Stimulated activated CD8-positive, alpha-beta memory T cell treated with anti-CD3 and anti-CD28 coated beads, Interleukin-7, amount 100 ng/mL, for 48 hours (primary cell): ENCODE results near the gene YPEL2.
"Not testable (repeated sequence)": the region's sequence is repeated elsewhere in the genome, so short reads cannot be mapped to it uniquely, and the experiment has no call there.

Source experiments
- DNase-seq, 2 donors: peaks; one replicate each; pipeline ENCODE4 v3.0.0-alpha.2; 2020; ENCODE audit warnings: low read depth in 1 of 2; ENCODE audit errors: extremely low read depth in 1 of 2

The YPEL2 gene

DNA sequence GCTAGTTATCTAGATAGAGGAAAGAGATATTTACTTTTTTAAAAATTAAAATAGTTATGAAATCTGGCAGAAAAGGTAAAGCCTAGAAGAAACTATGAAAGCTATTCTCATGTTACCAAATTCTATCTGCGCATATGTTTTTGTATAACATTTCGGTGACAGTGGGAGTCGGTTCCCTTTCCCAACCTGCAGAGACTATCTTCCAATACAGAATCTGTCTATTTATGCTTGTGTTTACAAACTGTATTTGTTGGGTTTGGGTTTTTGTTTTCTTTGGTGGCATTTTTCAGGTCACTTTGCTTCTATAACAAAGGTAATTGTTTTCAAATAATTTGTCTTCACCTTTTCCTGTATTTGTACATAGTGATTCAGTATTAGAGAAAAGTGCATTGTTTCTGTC lies 69.8 kb downstream of the YPEL2 start:
- no peak for DNase-seq

DNA sequence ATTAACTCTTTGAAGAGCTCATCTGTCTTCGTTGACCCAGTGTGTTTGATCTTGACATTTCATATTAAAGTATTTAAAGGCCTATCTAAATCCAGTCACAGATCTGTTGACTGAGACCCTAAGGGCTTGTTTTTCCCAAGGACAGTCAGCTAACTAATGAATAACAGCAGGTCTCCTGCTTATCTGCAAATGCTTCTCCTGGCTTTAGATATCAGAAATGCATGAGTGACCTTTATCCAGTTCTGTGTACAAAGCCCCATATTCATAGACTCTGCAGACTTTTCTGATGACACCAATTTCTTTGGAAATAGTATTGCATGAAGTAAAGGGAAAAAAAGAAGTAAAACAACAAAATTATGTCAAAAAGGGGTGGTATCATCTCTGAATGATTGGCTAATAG lies 70.3 kb downstream of the YPEL2 start:
- DNase-seq, result no peak

DNA sequence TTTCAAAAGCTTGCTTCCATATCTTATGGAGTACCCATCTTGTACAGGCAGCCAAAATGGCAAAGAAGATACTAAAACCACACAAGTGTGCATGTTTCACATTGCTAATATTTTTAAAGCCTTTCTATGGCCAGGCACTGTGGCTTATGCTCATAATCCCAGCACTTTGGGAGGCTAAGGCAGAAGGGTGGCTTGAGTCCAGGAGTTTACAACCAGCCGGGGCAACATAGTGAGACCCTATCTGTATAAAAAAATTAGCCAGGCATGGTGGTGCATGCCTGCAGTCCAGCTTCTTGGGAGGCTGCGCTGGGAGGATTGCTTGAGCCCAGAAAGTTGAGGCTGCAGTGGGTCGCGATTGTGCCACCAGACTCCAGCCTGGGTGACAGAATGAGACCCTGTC lies 71.3 kb downstream of the YPEL2 start:
- no peak for DNase-seq

DNA sequence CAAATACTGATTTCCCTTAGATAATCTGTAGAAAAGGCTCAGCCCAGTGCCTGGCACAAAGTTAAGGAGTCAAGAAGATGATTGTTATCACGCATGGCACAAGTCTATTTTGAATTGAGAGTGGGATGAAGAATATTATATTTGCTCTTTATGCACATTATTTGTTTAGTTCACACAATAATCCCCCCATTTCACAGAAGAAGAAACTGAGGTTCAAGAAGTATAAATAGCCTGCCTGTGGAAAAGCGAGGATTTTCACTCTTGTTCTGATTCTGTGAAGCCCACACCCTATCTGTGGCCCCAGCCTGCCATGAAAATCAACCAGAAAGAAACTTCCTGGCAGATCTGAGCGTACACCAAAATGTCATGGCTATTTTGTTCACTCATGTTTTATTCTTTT lies 73.0 kb downstream of the YPEL2 start:
- no peak for DNase-seq

DNA sequence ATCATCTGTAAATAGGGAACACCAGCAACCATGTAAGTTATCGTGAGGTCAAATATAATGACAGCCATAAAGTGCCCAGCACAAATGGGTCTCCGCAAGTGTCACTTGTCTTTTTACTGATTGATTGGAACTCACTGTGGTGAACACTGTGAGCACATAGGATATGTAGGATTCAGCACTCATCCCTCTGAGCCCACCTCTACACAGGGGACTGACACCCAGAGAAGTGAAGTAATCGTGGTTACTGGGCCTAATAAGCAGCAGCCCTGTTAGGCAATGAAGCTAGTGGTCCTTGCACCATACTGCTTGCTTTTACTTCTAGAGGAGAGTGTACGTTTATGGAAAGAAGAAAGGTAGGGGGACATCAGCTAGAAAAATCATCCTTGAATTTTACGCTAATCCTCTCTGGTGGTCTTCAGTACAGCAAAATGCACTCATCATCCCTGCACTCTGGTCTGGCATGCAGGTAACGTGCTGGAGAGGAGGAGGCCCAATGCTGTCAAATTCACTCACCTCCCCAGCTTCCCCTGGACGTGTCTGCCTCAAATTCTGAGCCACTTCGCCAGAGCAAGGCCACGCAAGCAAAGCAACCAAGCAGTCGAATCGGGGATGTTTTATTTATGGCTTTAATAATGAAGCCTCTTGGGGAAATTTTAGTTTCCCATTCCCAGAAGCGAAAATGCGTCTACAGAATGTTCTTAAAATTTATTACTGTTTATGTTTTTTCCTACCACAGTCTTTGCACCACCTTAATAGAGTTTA lies 74.7 kb downstream of the YPEL2 start:
- DNase-seq, result no peak

DNA sequence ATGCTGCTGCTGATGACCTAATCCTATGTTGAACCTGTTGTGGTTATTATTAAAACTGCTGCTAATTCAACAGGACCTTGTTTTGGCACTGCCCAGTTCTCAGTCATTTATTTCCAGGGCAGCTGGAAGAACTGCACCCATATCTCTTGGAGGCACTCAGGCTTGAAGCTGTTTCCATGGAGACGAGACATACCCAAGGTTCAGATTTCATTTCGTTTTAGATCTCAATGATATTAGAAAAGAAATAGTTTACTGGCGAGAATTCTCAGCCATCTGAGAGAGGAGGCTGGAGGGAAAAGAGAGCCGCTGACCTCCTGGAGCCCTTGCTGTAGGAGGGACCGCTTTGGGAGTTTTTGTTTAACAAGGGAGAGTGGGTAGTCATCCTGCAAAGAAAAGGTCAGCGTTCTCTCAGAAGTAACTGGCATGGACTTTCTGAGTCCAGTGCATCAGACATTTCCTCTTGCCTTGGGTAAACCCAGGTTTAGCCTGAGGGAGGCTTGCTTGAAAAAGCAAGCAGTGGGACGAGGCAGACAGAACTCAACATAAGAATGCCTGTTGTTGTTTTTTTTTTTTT lies 75.4 kb downstream of the YPEL2 start:
- DNase-seq, result no peak

DNA sequence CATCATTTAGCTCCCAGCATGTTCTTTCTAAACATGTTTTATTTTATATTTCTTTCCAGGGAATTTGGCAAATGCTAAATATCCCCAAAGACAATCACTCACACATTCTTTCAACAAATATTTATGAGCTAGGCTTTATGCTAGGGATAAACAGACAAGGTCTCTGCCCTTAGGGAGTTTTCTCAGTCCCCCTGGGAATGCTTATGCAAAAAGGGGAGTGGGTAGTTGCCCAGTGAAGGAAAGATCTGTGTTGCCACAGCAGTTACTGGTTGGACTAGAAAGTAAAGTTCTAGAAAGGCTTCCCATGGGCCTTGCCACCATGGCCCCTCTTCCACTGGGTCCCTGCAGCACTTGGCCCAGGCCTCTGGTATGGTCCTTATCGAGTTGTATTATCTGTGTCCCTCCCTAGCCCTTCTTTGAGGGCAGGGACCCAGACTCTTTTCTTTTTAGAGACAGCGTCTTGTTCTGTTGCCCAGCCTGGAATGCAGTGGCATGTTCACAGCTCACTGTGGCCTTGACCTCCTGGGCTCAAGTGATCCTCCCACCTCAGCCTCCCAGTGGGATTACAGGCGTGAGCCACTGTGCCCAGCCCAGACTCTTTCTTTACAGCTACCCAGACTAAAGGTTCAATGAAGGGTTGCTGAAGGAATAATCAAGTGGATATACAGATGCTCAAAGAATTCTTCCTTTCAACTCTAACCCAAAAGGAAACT lies 78.0 kb downstream of the YPEL2 start:
- DNase-seq, result no peak

DNA sequence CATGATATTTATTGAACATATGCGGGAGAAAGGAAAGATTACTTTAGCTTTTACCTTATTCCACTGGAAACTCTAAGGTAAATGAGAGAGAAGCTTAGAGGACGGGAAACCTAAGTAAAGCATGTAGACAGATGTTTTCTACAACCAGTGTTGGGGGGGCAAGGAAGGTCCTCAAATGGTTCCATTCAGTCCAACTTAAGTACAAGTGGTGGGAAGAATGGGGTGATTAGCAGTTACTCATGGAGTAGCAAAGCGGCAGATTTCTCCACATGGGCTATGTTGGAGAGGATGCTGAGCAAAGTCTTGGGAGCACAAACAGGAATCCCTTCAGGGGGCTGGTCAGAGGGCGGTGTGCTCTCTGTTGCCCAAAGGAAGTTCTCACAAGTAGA lies 78.6 kb downstream of the YPEL2 start:
- no peak for DNase-seq

DNA sequence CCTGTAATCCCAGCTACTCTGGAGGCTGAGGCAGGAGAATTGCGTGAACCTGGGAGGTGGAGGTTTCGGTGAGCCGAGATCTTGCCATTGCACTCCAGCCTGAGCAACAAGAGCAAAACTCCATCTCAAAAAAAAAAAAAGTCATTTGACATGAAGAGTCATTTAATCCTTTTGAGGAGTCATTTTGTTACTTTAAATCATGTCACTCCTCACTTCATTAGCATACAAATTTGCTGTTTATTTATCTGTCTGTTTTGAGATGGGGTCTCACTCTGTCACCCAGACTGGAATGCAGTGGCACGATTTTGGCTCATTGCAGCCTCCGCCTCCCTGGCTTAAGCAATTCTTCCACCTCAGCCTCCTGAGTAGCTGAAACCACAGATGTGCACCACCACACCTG lies 81.0 kb downstream of the YPEL2 start:
- DNase-seq, result not testable (repeated sequence)

DNA sequence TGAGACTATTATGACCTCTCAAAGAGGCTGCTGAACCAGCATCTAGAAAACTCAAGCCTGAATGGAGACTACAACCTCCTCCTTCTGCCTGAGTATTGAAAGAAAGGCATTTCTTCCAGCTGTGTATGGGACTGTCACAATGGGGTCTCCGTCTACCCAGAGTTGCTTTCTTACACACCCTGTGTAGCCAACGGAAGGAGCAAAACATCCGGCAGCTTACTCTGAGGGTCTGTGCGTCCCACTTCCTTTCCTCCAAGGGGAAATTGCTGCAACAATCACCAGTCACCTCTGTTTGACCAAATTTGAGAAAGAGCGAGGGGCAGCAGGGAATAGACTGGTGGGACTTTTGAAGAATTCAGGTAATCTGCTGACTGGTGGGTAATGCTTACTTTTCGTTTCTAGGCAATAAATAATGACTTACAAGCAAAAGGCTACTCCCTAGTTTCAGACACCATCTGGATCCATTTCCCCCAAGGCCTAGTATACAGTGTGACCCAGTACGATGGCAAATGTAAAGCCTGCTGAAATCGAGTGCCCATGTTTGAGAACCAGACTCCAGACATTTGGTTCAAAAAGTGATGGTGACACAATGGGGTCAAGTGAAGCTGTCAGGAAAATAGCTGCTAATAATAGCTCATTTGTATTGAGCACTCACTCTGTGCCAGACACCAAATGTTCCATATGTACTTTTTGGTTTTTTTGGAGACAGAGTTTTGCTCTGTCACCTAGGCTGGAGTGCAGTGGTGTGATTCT lies 81.7 kb downstream of the YPEL2 start:
- DNase-seq, result no peak

DNA sequence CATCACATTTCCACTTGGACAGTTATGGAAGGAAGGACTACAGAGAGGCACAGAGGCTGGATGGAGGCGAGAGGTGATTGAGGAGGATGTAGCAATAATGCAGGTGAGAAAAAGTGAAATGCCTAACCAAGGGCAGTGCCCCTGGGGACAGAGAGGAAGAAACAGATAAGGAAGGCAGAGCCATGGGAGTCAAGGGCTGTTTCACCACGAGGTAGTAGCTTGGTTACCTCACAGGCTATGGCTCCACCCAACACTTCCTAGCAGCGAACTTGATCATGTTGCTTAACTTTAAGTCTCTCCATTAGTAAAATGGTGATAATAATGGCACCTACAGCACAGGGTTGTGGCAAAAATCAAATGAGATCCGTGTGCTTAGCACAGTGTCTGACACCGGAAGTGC lies 83.9 kb downstream of the YPEL2 start:
- no peak for DNase-seq

DNA sequence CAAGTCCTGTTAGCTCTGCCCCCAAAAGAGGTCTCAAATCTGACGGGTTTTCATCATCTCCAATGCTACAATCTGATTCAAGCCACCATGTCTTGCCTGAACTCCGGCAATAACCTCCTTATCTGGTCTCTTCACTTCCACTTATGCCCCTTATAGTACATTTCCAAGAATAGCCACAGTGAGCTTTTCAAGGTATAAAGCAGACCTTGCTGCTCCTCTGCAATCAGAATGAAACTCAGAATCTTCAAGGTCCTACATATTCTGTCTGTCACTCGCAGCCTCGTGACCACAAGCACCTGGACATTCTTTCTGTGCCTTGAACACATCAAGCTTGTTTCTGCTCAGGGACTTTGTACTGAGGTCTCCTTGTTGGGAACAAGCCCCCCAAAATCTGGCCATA lies 84.7 kb downstream of the YPEL2 start:
- no peak for DNase-seq

DNA sequence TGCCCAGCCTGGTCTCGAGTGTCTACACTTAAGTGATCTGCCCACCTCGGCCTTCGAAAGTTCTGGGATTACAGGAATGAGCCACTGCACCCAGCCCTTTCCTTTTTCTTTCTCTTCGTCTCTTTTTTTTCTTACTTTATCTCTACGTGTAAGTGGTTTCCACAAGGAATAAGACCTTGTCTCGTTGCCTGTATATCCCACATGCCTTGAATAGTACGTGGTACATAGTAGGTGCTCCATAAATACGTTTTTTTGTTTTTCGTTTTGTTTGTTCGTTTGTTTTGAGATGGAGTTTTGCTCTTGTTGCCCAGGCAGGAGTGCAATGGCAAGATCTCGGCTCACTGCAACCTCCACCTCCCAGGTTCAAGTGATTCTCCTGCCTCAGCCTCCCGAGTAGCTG lies 86.0 kb downstream of the YPEL2 start:
- DNase-seq, result no peak

DNA sequence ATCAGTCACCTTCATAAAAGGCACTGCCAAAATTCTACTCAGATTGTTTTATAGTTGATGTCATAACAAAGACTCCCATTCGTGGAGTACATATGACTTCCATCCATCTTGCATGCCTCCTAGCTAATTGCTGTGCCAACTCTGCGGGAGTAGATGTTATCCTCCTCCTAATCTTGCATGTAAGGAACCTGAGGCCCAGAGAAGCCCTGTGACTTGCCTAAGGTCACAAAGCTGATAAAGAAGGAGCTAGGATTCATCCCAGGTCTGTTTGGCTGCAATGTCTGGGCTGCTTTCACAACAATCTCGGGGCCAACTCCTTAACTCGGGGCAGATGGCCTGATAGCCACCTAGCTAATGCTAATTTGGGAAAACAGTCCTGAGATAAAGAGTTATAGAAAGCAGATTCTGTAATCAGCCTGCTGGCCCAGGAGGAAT lies 87.3 kb downstream of the YPEL2 start:
- DNase-seq, result no peak

DNA sequence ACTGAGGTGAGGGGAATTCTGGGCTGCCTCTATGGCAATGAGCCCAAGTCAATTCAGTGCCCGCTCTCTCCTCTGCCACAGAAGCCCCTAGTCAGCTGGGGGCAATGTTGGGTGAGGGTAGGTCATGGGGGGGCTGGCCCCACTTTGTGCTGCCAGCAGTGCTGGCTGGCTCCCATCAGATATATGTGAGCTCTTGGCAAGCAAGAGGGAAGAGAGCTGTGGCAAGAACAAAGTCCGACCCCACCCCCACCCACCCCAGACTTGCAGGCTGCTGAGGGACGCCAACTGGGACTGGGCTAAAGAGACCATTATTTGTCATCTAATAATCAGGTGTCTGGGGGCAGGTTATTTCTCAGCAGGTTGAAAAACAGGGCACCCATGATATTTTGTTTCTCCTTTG lies 89.4 kb downstream of the YPEL2 start:
- DNase-seq, result no peak

DNA sequence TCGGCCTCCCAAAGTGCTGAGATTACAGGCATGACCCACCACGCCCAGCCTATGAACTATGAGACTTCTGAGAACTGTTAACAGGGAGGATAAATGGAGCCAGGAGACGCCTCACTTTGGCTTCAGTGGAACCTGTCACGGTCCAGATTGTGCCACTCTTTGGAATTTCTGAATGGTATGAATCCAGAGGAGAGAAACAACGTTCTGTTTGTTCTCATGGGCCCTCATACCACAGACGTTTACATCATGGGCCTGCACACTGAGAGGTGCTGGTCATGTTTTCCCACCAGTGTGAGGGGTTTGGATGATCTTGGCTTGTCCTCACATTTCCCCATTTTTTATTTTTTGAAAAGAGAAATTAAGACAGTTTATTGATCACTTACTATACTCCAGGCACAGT lies 90.3 kb downstream of the YPEL2 start:
- DNase-seq, result no peak

DNA sequence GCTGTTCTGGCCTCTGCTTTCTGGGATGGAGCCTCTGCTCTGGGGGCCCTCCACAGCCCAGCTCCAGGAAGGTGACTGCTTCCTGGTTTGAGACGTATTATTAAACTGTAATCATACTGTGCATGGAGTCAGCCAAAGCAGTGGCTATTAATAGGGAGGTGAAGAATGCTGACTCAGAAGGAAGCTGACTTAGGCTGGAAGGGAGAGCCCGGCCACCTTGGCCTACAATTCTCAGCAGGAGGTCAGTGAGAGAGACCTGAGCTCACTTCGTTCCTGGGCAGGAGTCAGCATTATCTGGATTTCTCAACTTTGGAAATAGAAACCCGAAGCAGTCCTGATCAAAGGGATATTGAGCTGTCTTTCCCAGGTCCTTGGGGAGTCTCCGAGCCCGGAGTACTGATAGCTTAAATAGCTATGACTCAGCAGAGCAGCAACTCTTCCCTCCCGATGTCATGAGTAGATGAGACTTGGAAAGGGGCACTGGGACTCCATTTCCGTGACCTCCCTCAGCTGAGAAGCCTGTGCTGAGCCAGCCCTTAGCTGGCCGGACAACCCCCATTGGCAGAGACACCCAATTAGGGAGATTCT lies 91.8 kb downstream of the YPEL2 start:
- DNase-seq, result no peak

DNA sequence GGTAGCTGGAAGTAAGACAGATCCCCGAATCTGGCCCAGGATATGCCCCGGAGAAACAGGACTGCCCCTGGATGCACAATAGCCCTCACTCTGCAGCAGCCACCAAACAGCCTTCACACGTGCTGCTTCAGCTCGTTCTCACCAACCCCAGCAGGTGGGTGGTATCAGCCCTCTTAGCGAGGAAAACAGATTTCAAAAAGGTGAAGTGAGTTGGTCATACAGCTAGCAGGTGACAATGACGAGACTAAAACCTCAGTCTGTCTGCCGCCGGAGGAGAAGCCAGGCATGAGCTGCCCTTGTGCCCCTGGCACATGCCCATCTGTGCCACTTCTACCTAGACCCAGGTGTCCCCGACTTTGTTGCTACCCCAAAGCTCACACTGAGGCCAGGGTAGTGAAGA lies 92.4 kb downstream of the YPEL2 start:
- DNase-seq, result no peak

DNA sequence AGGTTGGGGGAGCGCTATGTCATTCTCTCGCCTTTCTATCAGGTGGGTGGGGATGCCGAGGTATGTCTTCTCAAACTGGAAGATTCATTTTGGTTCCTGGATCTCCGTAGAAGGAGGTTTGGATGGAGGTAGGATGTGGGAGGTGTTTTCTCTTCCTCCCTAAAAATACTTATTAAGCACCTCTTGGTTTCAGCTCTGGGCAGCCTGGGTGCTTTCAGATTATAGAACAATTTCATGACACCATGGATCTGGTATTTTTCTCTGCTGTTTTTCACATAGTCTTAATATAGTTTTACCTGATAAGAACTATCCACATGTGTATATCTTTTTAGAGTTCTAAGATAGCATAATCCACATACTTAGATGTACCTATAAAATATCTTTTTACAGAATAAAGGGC lies 92.9 kb downstream of the YPEL2 start:
- no peak for DNase-seq

DNA sequence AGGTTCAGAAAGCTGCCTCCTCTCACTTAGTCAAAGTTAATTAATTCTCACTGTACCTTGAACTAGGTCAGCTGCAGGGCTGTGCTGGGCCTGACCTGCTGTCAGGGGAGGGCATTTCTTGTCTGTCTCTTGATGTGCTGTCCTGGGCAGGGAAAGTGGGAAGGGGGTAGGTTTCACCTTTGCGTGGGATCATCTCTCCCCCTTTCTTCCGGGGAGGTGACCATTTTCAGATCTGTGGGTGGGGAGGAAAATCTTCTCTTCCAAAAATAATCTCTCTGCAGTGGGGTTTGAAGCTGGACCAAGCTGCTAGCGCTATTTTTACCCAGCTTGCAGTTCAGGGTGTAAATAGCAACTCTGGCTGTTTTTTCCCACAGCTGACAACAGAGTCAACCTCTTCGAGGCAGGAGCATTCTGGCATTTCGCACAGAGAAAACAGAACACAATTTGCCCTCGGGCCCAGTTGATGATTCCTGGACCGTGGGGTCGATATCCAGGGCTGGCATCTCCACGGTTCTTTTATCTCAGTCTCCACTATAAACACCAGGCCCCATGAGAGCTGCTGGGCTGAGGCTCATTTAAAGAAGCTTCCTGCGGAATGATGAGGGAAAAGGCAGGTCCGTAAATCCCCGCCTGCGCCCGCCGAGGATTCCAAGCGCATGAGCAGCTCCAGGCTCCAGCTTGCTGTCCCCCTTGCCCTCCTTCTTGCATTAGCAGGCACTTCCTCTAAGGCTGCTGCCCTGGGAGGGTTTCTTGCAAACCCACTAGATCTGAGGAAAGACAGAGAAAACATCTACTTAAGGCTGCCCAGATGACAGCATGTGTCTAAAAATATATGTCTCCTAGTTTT lies 93.9 kb downstream of the YPEL2 start:
- no peak for DNase-seq
